ENCODE results near the gene ARHGEF4.

DNA sequence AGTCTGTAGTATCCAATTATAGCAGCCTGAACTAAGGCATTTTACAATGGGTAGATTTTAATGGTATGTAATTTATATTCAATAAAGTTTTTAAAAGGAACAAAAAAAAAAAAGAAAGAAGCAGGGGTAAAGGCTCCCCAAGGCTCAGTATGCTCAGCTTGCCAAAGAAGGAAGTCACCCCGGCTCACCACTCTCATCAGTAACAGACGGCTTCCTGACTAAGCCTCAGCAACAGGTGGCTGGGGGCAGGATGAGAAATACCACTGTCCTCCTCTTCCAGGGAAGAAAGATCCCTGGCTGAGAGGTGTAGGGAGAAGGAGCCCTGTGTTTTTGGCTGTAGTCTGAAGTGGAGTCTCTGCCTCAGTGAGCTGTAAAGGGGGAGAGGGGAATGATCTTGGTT is 121.2 kb downstream of the ARHGEF4 start:
- TF ChIP-seq POLR2AphosphoS5 (IDR thresholded peaks at IDR 0.05) (no peak), POLR2A (IDR thresholded peaks at IDR 0.05) (no peak)

Data from suprapubic skin (tissue), 4 donors.